GM18868 (cell line): ENCODE results near the gene SLC39A13.

Experiments used
- ATAC-seq: cut with Tn5 transposase; IDR thresholded peaks from one replicate; pipeline ENCODE4 v1.9.1; 2021; ENCODE audit warnings: mild to moderate bottlenecking, moderate library complexity; ENCODE audit not compliant: unreplicated experiment

SLC39A13 gene

DNA sequence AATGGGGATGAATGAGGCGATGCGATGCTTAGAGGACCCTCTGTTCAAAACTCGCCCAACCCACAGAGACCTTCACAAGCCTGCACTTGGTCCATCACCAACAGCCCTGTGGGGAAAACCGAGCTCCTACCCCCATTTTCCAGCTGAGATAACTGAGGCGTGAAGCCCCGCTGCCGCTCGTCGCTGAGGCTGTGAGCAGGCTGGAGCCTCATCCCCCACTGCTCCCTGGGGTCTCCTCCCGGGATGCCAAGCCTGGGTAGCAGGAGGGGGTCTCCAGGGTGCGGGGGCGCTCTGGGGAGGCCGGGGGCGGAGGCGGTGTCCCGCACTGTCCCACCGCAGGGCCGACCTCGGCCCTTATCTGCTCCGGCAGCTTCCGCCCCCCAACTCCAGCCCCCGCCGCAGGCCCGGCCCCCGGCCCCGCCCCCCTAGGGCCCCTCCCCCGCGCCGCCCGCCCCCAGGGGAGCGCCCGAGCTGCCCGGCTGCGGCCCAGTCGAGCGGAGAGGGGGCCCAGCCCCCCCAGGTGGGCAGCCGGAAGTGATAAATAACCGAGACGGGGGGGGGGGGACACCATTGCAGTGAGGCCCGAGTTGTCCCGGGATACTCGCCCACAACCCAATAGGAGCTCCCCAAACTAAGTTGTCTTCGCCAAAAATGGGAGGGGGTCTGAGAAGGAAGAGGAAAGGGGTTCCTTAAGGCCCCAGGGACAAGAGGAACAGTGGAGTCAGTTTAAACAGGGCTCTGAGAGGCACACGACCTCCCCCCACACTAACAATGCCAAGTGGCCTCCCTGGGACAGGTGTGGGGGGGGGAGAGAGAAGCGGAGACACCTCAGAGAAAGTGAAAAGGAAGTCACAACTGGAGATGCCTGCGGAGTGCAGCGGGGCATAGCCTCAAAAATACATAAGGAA, 8.3 kb upstream of the SLC39A13 start:
- ATAC-seq = peak; percentile 55

DNA sequence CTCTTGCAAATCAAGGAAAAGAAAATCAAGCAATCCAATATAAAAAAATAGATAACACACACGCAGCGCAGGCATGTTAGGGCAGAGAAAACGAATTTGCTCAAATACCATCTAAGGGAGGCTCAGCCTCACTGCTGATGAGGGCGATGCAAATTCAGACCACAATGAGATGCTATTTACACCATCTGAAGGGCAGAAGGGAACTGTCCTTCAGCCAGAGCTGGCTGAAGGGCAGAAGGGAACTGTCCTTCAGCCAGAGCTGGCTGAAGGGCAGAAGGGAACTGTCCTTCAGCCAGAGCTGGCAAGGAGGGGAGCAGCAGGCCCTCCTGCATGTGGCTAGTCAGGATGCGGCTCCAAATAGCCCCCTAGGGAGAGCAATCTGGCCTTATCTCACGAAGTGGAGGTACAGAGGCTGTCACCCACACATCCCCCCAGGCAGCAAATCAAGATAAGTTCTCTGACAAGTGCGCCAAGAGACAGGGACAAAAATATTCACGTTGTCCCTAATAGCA, 7.6 kb upstream of the SLC39A13 start:
- ATAC-seq = peak; percentile 54

DNA sequence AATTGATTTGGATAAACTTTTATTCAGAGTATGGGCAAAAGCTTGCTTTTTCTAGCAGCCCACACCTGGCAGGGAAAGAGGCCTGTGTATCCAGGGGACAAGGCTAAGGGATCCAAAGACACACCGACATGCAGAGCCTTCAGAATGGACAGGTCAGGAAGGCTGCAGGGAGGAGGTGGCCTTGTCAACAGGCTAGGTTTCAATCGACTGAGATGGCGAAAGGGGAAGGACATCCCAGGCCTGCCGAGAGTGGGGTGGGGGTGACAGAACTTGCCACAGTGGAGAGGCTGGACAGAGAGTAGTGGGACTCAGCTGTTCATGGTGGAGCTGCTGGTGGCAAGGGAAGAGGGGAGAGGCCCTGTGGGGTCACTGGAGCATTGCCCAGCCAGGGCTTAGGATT, 5.3 kb upstream of the SLC39A13 start:
- no peak for ATAC-seq

DNA sequence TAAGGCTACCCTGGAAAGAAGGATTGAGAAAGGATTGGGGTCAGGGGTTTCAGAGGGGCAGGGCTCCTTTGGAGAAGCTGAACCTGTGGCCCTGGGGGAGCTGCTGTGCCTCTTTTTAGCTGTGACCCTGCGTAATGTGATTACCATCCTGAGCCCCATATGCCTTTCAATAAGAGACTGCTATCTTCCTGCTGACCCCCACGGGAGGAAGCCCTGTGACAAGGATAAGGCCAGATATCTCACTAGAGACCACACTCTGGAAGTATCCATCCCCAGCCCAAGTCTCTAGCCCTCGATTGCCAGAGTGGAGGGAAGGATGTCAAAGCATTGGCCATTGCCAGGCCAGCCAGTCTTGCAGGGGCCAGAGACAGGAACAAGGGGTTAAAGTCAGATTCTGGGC, 4.8 kb upstream of the SLC39A13 start:
- no peak for ATAC-seq

DNA sequence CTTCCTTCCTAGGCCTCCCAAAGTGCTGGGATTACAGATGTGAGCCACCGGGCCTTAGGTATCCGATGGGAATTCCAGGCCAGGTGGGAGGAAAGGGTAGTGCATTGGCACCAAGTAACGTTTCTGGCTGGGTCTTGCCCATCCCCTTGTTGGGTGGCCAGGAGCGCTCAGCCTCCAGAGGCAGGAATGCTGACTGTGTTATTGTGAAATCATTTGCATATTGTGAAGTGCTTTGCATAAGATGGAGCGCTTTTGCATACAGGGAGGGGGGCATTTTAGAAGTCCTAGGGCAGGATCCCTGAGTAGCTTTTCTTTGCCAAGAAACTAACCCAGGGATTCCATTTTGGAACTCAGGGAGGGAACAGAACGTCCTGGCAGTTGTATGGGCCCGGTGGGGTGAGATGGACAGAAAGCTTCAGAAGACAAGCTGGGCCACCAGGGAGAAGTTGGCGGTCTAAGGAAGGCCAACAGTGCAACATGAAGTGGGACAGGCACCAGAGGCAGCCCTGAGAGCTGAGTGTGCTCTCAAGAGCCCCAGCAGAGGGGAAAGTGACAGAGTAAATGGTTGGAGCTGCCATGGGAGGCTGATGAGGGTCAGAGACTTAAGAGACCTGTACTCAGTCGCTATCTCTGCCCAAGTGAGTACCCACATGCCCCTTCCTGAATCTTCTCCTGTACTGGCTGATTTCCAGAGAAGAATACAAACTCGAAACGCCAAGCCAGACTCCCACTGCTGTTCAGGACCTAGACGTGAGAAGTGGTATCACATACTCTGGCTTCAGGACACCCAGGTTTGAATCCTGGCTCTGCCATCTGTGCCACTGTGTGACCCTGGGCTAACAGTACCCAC, 1.3 kb upstream of the SLC39A13 start:
- ATAC-seq = no peak

DNA sequence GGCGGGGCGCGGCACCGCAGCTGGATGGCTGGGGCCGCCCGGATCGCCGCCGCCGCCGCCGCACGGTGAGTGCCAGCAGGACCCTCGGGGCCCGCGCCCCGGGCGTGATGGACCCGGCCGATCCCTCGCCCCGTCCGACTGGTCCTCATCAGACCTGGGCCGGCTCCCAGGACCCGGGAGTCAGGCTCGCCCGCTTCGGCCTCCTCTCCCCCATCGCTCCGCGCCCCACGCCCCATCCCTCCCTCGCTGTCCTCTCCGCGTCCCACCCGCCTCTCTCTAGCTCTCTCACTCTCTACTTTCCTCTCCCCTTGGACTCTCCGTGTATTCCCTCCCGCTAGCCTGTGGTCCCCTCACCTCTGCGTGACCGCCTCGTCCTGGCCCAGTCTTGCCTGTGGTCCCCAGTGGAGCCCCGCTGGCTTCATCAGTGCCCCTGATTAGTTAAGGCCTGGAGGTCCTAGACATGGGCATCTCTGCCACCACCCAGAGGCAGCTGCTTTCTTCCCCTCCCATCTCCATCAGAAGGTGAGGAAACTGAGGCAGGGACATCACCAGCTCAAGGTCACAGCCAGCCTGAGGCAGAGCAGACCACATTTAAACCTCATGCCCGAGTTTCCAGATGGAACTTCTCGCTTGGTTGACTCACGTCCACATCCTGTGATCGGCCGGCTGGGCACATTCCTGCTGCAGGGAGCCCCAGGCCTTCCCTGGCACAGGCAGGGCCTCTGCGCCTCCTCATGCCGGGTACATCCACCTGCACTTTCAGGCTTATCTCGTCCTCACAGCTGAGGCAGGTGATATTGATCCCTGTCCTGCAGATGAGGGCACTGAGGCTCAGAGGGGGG, 429 bp downstream of the SLC39A13 start:
- ATAC-seq = no peak

DNA sequence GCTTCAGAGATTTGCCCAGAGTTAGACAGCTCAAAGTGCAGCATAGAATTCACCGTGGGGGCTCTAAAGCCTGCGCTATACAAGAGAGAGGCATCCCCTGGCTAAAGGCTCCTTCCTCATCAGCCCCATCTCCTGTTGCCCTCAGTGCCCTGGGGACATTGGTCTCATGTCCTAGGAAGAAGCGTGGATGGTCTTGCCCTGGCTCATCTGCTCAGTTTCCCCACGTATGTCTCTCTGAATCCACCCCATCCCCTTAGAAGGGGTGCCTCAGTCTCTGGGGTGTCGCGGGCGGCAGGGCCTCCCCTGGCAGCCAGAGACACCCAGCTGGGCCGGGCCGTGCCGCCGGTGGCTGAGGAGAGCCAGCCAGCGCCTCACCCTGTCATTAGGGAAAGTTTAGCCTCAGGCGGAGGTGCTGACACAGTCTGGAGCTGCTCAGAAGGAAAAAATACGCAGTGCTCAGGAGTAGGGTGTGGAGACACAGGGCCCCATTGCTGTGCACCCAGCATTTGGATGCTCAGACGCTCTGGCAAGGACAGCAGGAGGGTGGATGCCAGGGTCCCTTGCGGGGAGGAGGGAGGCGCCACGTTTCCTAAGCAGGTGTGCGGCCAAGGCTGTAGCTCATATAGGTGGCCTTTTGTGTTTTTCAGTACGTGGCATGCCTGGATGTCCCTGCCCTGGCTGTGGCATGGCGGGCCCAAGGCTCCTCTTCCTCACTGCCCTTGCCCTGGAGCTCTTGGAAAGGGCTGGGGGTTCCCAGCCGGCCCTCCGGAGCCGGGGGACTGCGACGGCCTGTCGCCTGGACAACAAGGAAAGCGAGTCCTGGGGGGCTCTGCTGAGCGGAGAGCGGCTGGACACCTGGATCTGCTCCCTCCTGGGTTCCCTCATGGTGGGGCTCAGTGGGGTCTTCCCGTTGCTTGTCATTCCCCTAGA, 1.3 kb downstream of the SLC39A13 start:
- no peak for ATAC-seq

DNA sequence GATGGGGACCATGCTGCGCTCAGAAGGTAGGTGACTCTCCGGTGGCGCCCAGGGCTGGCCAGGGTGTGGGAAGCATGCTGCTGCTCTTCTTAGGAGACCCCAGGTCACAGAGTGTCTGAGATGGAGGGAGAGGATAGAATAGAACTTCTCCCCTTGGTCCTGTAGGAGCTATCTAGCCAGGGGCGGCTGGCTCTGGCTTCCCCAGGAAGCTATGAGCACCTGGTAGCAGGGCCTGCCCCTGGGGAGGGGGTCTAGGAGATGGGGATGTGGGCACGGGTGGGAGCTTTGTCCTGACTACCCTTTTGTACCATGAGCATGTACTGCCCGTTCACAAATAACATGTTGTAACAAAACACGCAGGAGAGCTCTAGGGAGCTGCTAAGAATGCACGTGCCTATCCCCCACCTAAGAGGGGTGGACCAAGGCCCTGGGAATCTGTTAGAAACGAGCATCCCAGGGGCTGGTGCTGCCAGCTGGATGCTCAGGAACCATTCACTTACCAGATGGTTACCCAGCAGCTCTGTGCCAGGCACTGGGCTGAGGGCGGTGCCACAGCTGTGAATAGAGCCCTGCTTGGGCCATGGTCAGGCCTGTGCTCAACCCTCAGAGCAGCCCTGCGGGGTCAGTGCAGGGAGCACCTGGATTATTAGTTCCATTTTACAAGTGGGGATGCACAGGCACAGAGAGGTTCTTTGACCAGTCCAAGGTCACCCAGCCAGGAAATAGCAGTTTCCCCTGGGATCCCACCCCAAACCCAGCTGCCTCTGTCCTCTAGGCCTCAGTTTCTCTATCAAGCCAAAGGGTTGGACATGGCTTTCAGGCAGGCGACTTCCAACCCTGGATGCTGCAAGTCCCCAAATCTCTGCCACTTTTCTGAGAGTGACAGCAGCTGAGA, 2.2 kb downstream of the SLC39A13 start:
- ATAC-seq = no peak

DNA sequence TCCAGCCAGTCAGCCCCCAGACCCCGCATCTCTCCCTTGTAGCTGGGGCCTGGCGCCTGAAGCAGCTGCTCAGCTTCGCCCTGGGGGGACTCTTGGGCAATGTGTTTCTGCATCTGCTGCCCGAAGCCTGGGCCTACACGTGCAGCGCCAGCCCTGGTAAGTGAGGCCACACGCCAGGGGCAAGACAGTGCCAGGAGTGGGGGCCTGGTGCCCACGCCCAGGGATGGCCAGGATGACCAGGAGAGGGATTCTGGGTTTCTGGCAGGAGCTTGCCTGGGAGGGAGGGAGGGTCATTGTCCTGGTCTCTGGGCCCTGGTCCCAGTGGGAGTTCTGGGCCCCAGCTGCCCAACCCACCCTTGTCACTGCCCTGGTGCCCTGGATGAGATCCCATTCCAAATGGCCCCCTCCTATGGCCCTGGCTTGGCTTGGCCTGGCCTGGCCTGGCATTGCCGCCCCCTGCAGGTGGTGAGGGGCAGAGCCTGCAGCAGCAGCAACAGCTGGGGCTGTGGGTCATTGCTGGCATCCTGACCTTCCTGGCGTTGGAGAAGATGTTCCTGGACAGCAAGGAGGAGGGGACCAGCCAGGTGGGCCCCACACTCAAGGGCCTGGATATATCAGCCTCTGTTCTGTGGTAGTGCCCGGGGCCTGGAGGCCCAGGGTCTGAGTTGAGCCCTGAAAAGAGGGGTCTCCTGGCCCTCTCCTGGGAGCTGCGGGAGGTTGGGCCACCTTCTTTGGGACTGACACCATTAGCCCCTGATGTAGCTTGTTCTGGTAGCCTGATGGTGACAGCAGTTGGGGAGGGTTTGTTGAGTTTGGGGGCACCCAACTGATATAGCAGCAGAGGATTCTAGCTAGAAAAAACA, 3.7 kb downstream of the SLC39A13 start:
- no peak for ATAC-seq

DNA sequence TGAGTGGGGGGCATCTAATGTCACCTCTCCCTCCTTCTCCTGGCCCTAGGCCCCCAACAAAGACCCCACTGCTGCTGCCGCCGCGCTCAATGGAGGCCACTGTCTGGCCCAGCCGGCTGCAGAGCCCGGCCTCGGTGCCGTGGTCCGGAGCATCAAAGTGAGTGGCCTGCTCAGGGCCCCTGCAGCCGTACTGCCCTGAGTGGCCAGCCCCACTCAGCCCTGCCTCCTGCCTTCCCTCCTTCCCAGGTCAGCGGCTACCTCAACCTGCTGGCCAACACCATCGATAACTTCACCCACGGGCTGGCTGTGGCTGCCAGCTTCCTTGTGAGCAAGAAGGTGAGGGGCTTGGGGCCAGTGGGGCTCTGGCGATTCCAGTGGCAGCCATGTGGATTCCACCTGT, 5.0 kb downstream of the SLC39A13 start:
- ATAC-seq = no peak

DNA sequence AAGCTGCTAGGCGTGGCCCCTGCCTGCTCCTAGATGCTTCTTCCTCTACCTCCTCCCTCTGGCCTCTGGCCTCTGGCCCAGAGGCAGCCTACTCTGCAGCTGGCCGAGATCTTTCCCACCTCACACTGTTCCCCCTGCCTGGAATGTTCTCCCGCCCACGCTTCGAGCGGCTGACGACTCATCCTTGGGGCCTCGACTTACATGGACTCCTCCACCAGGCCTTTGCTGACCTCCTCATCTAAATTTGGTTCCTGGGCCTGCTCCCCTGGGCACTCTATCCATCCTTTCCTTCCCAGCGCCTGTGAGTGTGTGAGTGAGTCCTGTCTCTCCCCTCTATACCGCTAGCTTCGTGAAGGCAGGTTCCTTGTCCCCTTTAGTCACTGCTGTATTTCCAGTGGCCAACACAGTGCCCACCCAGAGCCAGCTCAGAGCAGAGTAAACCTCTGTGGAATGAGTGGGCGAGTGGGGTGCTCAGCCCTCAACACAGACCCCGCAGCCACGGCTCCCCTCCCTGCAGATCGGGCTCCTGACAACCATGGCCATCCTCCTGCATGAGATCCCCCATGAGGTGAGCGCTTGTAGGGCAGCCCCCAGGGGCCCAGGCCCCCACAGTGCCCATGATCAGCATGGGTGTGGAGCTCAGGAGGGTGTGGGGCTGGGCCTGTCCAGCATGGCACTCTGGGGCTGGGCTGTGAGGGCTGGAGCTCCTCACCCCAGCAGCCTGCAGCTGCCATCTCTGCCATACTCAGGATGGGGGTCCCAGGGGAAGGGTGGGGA, 5.7 kb downstream of the SLC39A13 start:
- ATAC-seq = no peak

DNA sequence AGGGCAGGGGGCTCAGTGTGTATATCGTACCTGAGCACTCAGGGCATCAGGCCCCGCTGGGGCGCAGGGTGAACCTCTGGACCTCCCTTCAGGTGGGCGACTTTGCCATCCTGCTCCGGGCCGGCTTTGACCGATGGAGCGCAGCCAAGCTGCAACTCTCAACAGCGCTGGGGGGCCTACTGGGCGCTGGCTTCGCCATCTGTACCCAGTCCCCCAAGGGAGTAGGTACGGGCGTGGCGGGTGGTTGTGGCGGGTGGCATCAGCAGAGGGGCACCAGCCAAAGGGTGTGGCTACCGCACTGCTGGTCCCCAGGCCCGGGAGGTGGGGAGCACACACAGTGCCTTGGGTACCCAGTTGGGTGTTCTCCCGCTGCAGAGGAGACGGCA, 6.3 kb downstream of the SLC39A13 start:
- no peak for ATAC-seq

DNA sequence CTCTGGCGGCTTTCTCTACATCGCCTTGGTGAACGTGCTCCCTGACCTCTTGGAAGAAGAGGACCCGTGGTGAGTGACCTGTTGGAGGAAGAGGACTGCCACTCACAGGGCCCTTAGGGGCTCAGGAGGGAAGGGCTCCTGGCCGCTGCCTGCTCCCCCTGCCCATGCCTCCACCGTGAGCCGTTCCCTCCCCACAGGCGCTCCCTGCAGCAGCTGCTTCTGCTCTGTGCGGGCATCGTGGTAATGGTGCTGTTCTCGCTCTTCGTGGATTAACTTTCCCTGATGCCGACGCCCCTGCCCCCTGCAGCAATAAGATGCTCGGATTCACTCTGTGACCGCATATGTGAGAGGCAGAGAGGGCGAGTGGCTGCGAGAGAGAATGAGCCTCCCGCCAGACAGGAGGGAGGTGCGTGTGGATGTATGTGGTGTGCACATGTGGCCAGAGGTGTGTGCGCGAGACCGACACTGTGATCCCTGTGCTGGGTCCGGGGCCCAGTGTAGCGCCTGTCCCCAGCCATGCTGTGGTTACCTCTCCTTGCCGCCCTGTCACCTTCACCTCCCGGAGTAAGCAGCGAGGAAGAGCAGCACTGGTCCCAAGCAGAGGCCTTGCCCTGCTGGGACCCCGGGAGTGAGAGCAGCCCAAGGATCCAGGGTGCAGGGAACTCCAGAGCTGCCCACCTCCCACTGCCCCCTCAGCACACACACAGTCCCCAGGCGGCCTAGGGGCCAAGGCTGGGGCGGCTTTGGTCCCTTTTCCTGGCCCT, 6.9 kb downstream of the SLC39A13 start:
- no peak for ATAC-seq

DNA sequence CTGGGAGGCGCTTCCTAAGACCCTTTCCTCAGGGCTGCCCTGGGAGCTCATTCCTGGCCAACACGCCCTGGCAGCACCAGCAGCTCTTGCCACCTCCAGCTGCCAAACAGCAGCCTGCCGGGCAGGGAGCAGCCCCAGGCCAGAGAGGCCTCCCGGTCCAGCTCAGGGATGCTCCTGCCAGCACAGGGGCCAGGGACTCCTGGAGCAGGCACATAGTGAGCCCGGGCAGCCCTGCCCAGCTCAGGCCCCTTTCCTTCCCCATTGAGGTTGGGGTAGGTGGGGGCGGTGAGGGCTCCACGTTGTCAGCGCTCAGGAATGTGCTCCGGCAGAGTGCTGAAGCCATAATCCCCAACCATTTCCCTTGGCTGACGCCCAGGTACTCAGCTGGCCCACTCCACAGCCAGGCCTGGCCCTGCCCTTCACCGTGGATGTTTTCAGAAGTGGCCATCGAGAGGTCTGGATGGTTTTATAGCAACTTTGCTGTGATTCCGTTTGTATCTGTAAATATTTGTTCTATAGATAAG, 7.6 kb downstream of the SLC39A13 start:
- ATAC-seq = no peak

DNA sequence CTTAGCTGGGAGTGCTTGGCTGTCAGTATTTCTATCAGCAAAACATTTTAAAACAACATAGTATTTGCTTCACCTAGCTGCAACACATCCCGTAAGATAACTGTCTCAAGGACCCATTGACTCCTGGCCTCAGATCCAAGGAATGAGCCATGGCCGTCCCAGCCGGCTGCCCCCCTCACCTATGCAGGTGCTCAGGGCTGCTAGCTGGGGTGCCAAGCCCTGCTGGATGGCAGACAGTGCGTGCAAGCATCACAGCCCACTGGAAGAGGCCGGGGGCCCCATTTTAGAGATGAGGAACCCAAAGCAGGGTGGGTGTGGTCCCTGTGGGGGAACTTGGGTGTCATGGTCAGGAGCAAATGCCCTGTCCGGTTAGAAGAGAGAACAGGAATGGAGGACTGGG, 9.3 kb downstream of the SLC39A13 start:
- ATAC-seq = no peak
